SKM-1 treated with dmso at 0.1 percent for 144 hours (cell line): ENCODE measurements around the gene TBC1D22B.
A peak's percentile ranks its signal among the peaks of the same experiment; 100 is the strongest.
"Not testable (repeated sequence)": the region's sequence is repeated elsewhere in the genome, so short reads cannot be mapped to it uniquely, and the experiment has no call there.

Experiments used
- DNase-seq: peaks from one replicate; lab custom pipeline; 2025; ENCODE audit not compliant: unreplicated experiment; lab: John Stamatoyannopoulos, UW

The TBC1D22B gene

DNA sequence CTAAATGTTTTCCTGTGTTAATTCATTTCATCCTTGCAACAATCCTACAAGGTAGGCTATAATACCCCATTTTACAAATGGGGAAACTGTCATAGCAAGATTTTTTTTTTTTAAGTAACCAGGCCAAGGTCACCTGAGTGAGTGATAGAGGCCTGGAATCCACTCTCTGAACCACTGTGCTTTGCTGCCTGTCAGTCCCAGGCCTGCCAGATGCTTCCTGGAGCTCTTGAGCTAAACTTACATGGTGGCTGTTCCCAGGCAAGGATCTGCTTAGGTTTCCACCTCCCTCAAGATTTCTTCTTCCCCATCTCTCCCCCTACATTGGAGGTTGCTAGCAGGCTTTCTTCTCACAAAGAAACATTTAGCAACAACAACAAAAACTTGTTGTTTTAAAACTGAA is 63.5 kb downstream of the TBC1D22B start:
- DNase-seq: no peak

DNA sequence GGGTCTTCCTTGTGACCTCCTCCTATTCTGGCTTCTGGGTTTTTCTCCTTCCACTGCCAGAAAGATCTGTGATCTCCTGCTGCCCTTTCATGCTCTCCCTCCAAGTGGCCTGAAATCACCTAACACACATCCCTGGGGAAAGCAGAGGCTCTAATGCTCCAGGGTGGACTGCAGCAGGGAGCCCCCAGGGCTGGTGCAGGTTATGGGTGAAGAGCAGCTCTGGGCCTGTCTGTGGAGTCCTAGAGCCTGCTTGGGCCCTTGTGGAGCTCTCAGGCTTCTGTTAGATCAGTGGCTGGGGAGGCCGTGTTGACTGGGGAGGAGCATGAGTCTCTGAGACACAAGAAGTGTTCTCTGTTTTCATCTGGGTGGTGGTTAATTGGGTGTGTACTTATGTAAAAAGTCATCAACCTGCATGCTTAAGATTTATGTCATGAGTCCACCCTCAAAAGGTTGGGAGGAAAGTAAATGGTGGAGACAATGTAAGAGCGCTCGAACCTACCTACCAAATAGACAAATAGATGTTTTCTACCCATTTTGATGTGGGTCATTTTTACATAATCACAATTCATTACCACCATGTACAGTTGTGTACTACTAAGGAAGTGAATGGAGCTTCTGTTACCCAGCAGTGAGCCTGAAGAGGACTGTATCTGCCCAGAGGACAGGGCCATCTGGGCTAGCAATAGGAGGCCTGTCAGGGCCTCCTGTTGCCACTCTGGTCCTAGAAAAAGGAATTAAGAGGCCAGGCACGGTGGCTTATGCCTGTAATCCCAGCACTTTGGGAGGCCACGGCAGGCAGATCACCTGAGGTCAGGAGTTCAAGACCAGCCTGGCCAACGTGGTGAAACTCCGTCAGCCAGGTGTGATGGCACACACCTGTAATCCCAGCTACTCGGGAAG is 64.2 kb downstream of the TBC1D22B start:
- DNase-seq: no peak

GRCh38 chr6:37323580-37323979 is 66.0 kb downstream of the TBC1D22B start:
- no peak for DNase-seq

DNA sequence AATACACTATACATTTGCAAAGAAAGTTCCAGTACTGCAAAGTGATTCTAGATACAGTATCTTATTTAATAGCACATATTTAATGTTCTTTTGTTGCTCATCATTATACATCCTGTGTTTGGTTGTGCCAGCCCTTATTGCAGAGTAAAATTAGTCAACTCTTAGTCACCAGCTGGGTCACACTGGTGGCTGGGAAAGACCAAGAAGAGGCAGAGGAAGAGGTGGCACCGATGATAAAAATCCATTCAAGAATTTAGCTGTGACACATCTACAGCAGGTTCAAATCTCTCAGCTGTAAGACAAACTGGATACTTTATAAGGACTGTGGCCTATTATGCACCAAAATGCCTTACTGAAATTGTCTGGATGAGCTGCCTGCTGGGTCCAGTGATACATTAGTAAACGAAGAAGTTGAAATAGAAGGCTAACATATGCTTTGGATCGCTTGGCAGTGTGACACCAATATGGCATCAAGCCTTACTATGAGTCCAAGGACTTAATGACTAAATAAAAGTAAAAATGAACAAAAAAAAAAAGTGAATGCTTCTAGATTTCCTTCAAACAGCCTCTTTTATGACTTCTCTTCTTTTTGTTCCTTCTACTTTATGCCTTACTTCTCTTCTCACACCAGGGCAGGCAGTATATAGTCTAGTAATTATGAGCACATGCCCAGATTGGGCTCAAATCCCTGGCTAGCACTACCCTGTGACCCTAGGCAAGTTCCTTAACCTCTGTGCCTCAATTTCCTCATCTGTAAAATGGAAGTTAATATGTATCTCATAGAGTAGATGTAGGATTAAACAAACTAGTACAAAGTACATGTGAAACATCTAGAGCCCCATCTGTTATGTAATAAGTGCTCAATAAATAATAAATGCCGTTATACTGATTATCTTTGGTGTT is 66.8 kb downstream of the TBC1D22B start:
- no peak for DNase-seq

DNA sequence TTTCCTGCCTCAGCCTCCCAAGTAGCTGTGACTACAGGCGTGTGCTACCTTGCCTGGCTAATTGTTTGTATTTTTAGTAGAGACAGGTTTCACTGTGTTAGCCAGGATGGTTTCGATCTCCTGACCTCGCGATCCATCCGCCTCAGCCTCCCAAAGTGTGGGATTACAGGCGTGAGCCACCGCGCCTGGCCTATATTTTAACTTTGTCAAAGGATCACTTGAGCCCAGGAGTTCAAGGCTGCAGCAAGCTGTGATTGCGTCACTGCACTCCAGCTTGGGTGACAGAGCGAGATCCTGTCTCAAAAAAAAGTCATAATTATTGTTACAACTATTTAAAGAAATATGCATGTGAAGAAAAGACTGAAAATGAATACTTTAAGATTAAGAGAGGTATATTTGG is 72.8 kb downstream of the TBC1D22B start:
- DNase-seq: not testable (repeated sequence)

- DNase-seq: no peak
Measured at GRCh38 chr6:37331047-37331446, 73.5 kb downstream of the TBC1D22B start.

GRCh38 chr6:37332894-37333293 is 75.3 kb downstream of the TBC1D22B start:
- no peak for DNase-seq

DNA sequence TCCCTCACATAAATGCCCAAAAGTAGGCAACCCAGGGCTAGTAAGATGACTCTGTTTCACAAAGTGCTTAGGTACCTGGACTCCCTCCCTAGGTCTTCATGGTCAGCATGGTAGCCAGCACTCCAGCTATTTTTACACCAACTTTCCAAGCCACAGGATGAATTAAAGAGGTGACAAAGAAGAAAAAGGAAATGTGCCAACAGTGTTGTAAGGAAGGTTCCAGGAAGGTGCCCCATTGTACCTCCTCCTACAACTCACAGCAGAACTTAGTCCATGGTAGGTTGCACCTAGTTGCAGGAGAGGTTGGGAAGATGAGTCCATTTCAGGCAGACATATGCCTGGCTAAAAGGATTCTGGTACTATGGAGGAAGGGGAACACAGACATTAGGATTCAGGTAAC is 76.5 kb downstream of the TBC1D22B start:
- no peak for DNase-seq

GRCh38 chr6:37338317-37338716 is 80.7 kb downstream of the TBC1D22B start:
- not testable (repeated sequence) for DNase-seq

- no peak for DNase-seq
Measured at GRCh38 chr6:37338745-37339255, 81.2 kb downstream of the TBC1D22B start.

DNA sequence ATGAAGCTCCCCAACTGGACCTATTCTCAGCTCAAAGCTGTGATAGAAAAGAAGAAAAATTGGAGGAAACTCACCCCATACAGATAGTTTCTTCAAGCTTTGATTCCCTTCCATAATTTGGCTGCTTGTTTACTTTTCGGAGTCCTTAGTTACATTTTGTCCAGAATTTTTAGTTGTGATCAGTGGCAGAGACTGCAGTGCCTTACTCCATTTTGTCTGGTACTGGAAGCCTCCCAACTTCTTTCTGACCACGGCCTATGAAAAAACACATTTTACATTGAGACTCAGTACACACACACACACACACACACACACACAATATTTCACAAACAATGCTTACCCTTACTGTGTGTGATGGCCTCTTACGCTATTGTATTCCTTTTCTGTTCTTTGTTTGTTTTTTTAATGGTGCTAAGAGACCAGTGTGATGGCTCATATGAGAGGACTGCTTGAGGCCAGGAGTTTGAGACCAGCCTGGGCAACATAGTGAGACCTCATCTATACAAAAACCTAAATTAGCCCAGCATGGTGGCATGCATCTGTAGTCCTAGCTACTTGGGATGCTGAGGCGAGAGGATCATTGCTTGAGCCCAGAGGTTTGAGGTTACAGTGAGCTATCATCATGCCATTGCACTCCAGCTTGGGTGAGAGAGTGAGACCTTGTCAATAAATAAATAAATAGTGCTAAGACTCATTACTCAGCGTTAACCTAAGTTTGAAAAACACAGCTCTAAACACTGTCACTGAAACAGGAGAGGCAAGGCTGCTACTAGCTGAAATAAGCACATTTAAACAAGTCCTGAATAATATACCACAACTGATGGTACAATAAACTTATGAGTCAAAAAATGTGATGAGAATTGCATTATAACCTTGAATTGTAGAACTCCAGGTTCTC is 82.4 kb downstream of the TBC1D22B start:
- DNase-seq: no peak

DNA sequence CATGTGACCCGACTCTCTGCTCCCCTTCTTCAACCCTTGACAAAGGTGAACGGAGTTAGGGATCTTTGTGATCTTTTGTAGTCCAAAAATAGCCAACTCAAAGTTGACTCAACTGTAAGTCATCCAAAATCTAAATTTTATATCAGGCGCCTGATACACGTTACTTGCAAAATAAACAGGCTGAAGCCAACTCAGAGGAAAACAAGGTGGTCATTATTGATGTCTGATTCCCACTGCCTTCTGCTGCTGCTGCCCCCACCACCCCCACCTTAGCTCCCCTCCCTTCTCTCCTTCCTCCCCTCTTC is 83.0 kb downstream of the TBC1D22B start:
- no peak for DNase-seq

GRCh38 chr6:37343248-37343647 is 85.7 kb downstream of the TBC1D22B start:
- no peak for DNase-seq

GRCh38 chr6:37344308-37344707 is 86.7 kb downstream of the TBC1D22B start:
- no peak for DNase-seq

DNA sequence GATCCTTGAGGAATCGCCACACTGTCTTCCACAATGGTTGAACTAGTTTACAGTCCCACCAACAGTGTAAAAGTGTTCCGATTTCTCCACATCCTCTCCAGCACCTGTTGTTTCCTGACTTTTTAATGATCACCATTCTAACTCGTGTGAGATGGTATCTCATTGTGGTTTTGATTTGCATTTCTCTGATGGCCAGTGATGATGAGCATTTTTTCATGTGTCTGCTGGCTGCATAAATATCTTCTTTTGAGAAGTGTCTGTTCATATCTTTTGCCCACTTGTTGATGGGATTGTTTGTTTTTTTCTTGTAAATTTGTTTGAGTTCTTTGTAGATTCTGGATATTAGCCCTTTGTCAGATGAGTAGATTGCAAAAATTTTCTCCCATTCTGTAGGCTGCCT is 88.2 kb downstream of the TBC1D22B start:
- DNase-seq: not testable (repeated sequence)

DNA sequence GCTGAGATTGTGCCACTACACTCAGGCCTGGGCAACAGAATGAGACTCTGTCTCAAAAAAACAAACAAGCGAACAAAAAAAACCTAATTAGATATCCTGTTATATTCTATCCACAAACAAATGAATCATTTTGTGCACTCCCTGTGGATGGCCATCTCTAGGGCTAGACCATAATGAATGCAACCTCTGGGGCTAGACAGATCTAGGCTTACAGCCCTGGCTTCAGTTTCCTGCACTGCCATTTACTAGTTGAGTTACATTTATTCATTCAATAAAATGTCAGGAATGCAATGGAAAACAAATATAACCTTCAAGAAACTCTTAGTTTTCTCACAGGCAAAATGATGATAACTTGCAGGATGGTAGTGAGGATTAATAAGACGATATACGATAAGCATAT is 89.6 kb downstream of the TBC1D22B start:
- no peak for DNase-seq

- no peak for DNase-seq
Measured at GRCh38 chr6:37347670-37348111, 90.1 kb downstream of the TBC1D22B start.

DNA sequence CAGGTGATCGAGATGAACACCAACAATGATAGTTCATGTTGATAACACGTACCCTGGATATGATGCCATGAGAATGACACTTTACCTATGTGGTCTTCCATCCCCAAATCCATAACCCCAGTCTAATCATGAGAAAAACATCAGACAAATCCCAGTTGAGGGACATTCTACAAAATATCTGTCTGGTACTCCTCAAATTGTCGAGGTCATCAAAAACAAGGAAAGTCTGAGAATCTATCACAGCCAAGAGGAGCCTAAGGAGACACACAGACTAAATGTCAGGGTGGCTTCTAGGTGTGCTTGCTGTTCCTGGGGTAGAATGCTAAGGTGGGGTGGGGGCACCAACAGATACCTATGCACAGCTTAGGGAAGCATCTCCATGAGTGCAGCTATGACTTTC is 93.5 kb downstream of the TBC1D22B start:
- DNase-seq: no peak

GRCh38 chr6:37352384-37352783 is 94.8 kb downstream of the TBC1D22B start:
- DNase-seq: no peak

DNA sequence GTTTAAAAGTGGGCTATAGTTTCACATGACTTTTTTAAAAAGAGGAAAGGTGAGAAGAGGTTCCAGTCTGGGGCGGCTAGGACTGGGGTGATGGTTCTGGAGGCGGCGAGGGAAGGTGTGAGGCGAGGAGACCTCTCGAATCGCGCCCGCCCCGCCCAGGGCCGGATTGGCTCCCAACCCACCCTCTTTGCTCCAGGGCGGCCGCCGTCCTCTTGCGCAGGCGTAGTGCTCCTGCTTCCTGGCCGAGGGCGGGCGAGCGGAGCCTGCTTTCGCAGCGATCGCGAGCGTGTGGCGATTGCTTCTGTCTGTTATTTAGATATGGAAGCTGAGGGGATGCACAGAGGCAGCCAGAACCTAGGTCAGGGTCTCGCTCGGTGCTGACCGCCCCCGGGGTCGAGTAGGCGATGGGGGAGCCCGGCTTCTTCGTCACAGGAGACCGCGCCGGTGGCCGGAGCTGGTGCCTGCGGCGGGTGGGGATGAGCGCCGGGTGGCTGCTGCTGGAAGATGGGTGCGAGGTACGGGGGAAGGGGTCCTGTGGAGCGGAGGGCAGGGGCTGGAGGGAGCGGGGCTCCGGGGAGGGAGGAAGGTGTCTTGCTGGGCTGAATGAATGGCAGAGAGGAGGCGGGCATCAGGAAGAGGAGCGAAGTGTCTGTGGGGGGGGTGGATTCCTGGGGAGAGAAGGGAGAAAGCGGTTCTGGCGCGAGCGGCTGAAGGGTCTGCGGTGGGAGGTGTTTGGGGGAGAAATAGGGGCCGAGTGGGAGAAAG is 96.4 kb downstream of the TBC1D22B start, which contains the start of gene RNF8:
Gene RNF8, plus strand, starts transcription at position 223 of the 765 bp plus-strand sequence. Its CDS starts 182 bp downstream, at position 405.
- DNase-seq: peak; percentile 82
